HepG2 (cell line): Measurements from ENCODE around the gene SNAP29. TPM values are rescaled to one million over a fixed set of nuclear protein-coding genes. Genes with fewer than 3 reads are reported as not detected.

Source experiments
- ERF ChIP-seq: IDR thresholded peaks from 2 replicates; pipeline ENCODE4 v1.6.1; 2018; ENCODE audit warnings: missing biosample characterization, missing genetic modification reagents
- FIP1L1 ChIP-seq: fragments of 200-400 bp; formaldehyde crosslinking; IDR thresholded peaks from 2 replicates; pipeline ENCODE4 v1.6.1; 2018; ENCODE audit warnings: low read depth, mild to moderate bottlenecking, low read length, moderate library complexity, borderline replicate concordance; ENCODE audit not compliant: insufficient read depth
- FOXK1 ChIP-seq: sonication (generic); formaldehyde crosslinking; IDR thresholded peaks from 2 replicates; pipeline ENCODE4 v1.4.0; 2020; ENCODE audit warnings: low read depth, missing genetic modification reagents, borderline replicate concordance
- GLI4 ChIP-seq: sonication (generic); formaldehyde crosslinking; IDR thresholded peaks from 2 replicates; pipeline ENCODE4 v1.5.1; 2020; ENCODE audit warnings: missing genetic modification reagents, mild to moderate bottlenecking, moderate library complexity, borderline replicate concordance
- HDAC6 ChIP-seq: fragments of 200-600 bp; sonication (generic); IDR thresholded peaks from 2 replicates; pipeline ENCODE4 v1.7.0; 2017; ENCODE audit warnings: mild to moderate bottlenecking, antibody characterized with exemption, low read length, low read depth
- KMT2B ChIP-seq: IDR thresholded peaks from 2 replicates; pipeline ENCODE4 v1.6.1; 2016; ENCODE audit warnings: missing genetic modification reagents, missing compliant biosample characterization
- PAX8 ChIP-seq: sonication (generic); formaldehyde crosslinking; IDR thresholded peaks from 2 replicates; pipeline ENCODE4 v1.8.0; 2022; ENCODE audit warnings: mild to moderate bottlenecking, missing genetic modification reagents, borderline replicate concordance
- RAD21 ChIP-seq: fragments of 450-650 bp; formaldehyde crosslinking; IDR thresholded peaks from 2 replicates; pipeline ENCODE4 v1.5.0; 2020; ENCODE audit warnings: mild to moderate bottlenecking
- RAD51 ChIP-seq: fragments of 450-650 bp; IDR thresholded peaks from 2 replicates; pipeline ENCODE4 v1.6.1; 2016; ENCODE audit warnings: borderline replicate concordance
- SKI ChIP-seq: fragments of 450-650 bp; IDR thresholded peaks from one replicate; pipeline ENCODE4 v1.6.1; 2018; ENCODE audit warnings: mild to moderate bottlenecking; ENCODE audit not compliant: partially characterized antibody
- SMYD3 ChIP-seq: sonication (generic); formaldehyde crosslinking; IDR thresholded peaks from 2 replicates; pipeline ENCODE4 v1.8.1; 2023; ENCODE audit warnings: mild to moderate bottlenecking, missing genetic modification reagents
- TEAD3 ChIP-seq: optimal IDR thresholded peaks from 2 replicates; pipeline ENCODE3; 2016; ENCODE audit warnings: borderline replicate concordance
- TP53 ChIP-seq: sonication (generic); formaldehyde crosslinking; conservative IDR thresholded peaks from 2 replicates; pipeline ENCODE4 v1.4.0; 2020; ENCODE audit warnings: missing genetic modification reagents
- XBP1 ChIP-seq: sonication (generic); formaldehyde crosslinking; IDR thresholded peaks from 2 replicates; pipeline ENCODE4 v1.5.0; 2020; ENCODE audit warnings: missing genetic modification reagents
- ZBTB7B ChIP-seq: sonication (generic); formaldehyde crosslinking; IDR thresholded peaks from 2 replicates; pipeline ENCODE4 v1.4.0; 2020; ENCODE audit warnings: missing genetic modification reagents
- ZMYM4 ChIP-seq: sonication (generic); formaldehyde crosslinking; IDR thresholded peaks from 2 replicates; pipeline ENCODE4 v1.8.1; 2023; ENCODE audit warnings: mild to moderate bottlenecking, missing genetic modification reagents
- ZNF205 ChIP-seq: IDR thresholded peaks from 2 replicates; pipeline ENCODE4 v1.6.1; 2018; ENCODE audit warnings: missing biosample characterization, missing genetic modification reagents
- ZNF747 ChIP-seq: sonication (generic); formaldehyde crosslinking; IDR thresholded peaks from 2 replicates; pipeline ENCODE4 v1.8.1; 2023; ENCODE audit warnings: missing genetic modification reagents, mild to moderate bottlenecking, borderline replicate concordance
- ZNF792 ChIP-seq: IDR thresholded peaks from 2 replicates; pipeline ENCODE4 v1.6.1; 2016
- polyA plus RNA-seq, 8 experiments: library from polyadenylated mRNA; depleted of rRNA in 3 of 8; stranded (reverse) in 7 of 8; unstranded in 1 of 8; fragments of >200 nt; fragmentation: Illumina TruSeq in 4 of 8; extraction: Trizol in 4 of 8; gene quantifications; 2 replicates each; pipeline versions ENCODE4 v1.2.1 to v1.2.3, GENCODE V29; 2011 to 2016; ENCODE audit warnings: low read depth in 4 of 8, missing spikeins in 1 of 8, mixed read lengths in 1 of 8; ENCODE audit not compliant: insufficient read depth in 1 of 8
- total RNA-seq, 5 experiments: library from RNA; depleted of rRNA; stranded (reverse); fragments of >200 nt; fragmentation: Illumina TruSeq; extraction: Trizol; gene quantifications; 2 replicates each; pipeline ENCODE4 v1.2.3, GENCODE V29; 2016; ENCODE audit warnings: low read depth in 1 of 5
- TF ChIP-seq, protein P1 (sequence below): sonication (generic); formaldehyde crosslinking; IDR thresholded peaks from 2 replicates; pipeline ENCODE4 v1.5.0; 2020; ENCODE audit warnings: missing genetic modification reagents
- TF ChIP-seq, protein P2 (sequence below): sonication (generic); formaldehyde crosslinking; IDR thresholded peaks from 2 replicates; pipeline ENCODE4 v1.4.0; 2020; ENCODE audit warnings: missing genetic modification reagents, mild to moderate bottlenecking, borderline replicate concordance
- TF ChIP-seq, protein P3 (sequence below): fragments of 450-650 bp; IDR thresholded peaks from 2 replicates; pipeline ENCODE4 v1.6.1; 2016
- TF ChIP-seq, protein P4 (sequence below): sonication (generic); formaldehyde crosslinking; IDR thresholded peaks from 2 replicates; pipeline ENCODE4 v1.5.0; 2020; ENCODE audit warnings: mild to moderate bottlenecking, low read depth, missing genetic modification reagents, borderline replicate concordance
- TF ChIP-seq, protein P5 (sequence below): sonication (generic); formaldehyde crosslinking; IDR thresholded peaks from 2 replicates; pipeline ENCODE4 v1.4.0; 2020; ENCODE audit warnings: missing genetic modification reagents, borderline replicate concordance

SNAP29 gene
- total and polyA plus RNA-seq, 2 of the 13 experiments (the other 11 are each of a cell fraction or from before 2014, with no cell fraction given) = 12.3 to 30.7 TPM

DNA sequence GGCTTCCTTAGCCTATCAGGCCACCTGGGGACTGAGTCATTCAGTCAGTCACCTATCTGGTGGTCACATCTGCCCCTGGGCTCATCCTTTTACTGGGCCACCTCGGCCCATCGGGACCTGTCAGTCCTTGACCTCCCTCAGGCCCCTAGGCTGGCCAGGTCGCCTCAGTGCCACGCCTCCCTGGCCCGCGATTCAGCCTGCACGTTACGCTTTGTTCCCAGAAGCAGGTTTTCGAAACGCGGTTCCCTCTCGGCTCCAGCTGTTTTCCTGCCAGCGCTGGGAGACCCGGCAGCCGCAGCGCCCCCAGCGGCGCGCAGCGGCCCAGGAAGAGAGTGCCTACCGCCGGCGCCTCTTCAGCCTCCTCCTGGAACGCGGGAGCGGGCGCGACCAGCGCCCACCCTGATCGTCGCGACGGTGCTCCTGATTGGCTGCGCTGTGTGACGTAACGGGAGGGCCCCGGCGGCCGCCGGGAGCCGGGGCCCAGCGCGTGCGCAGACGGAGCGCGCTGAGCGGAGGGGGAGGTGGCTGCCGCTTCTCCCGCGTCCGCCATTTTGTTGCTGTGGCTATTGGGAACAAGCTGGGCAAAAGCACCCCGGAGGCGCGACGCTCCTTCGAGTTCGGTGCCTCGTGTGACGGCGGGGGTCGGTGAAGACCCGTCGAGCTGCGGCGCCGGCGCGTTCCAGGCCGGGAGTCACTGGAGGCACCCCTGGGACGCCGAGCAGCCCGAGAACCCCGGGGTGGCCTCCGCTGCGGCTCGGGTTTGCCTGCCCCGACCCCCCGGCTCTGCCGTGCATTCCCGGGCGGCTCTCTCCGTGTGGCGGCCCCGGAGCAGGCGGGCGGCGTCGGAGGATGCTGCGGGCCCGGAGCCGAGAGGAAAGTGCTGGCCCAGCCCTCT, 58.4 kb downstream of the SNAP29 start, which contains the start of gene CRKL (continued):
- TF ChIP-seq, protein P1, sequence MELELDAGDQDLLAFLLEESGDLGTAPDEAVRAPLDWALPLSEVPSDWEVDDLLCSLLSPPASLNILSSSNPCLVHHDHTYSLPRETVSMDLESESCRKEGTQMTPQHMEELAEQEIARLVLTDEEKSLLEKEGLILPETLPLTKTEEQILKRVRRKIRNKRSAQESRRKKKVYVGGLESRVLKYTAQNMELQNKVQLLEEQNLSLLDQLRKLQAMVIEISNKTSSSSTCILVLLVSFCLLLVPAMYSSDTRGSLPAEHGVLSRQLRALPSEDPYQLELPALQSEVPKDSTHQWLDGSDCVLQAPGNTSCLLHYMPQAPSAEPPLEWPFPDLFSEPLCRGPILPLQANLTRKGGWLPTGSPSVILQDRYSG (CRISPR knock-in tag) = no peak
- TF ChIP-seq, protein P2, sequence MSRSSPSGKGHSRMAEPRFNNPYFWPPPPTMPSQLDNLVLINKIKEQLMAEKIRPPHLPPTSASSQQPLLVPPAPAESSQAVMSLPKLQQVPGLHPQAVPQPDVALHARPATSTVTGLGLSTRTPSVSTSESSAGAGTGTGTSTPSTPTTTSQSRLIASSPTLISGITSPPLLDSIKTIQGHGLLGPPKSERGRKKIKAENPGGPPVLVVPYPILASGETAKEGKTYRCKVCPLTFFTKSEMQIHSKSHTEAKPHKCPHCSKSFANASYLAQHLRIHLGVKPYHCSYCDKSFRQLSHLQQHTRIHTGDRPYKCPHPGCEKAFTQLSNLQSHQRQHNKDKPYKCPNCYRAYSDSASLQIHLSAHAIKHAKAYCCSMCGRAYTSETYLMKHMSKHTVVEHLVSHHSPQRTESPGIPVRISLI (CRISPR knock-in tag) = peak; percentile 64
- TF ChIP-seq FOXK1 (CRISPR knock-in tag) (peak; percentile 80; the same call in 1 of the 2 replicates), KMT2B (CRISPR knock-in tag) (peak; percentile 80), RAD51 (no peak), SMYD3 (CRISPR knock-in tag) (no peak), ZNF792 (CRISPR knock-in tag) (peak; percentile 68), ERF (peak; percentile 87), XBP1 (CRISPR knock-in tag) (peak; percentile 46; the same call in 1 of the 2 replicates), ZNF747 (CRISPR knock-in tag) (peak; percentile 88), TP53 (no peak; the same call in 1 of the 2 replicates), RAD21 (peak; percentile 87), HDAC6 (no peak), ZNF205 (peak; percentile 60; the same call in 1 of the 2 replicates), ZMYM4 (CRISPR knock-in tag) (peak; percentile 89; the same call in 1 of the 2 replicates), GLI4 (no peak), SKI (peak; percentile 69), TEAD3 (peak; percentile 88), ZBTB7B (CRISPR knock-in tag) (peak; percentile 86), FIP1L1 (0 out of 2 replicates have a peak, but pooled peaks have one; percentile 74), PAX8 (no peak)
- TF ChIP-seq, protein P3, sequence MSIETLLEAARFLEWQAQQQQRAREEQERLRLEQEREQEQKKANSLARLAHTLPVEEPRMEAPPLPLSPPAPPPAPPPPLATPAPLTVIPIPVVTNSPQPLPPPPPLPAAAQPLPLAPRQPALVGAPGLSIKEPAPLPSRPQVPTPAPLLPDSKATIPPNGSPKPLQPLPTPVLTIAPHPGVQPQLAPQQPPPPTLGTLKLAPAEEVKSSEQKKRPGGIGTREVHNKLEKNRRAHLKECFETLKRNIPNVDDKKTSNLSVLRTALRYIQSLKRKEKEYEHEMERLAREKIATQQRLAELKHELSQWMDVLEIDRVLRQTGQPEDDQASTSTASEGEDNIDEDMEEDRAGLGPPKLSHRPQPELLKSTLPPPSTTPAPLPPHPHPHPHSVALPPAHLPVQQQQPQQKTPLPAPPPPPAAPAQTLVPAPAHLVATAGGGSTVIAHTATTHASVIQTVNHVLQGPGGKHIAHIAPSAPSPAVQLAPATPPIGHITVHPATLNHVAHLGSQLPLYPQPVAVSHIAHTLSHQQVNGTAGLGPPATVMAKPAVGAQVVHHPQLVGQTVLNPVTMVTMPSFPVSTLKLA = peak; percentile 73
- TF ChIP-seq, protein P4, sequence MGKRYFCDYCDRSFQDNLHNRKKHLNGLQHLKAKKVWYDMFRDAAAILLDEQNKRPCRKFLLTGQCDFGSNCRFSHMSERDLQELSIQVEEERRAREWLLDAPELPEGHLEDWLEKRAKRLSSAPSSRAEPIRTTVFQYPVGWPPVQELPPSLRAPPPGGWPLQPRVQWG (CRISPR knock-in tag) = no peak
- TF ChIP-seq, protein P5, sequence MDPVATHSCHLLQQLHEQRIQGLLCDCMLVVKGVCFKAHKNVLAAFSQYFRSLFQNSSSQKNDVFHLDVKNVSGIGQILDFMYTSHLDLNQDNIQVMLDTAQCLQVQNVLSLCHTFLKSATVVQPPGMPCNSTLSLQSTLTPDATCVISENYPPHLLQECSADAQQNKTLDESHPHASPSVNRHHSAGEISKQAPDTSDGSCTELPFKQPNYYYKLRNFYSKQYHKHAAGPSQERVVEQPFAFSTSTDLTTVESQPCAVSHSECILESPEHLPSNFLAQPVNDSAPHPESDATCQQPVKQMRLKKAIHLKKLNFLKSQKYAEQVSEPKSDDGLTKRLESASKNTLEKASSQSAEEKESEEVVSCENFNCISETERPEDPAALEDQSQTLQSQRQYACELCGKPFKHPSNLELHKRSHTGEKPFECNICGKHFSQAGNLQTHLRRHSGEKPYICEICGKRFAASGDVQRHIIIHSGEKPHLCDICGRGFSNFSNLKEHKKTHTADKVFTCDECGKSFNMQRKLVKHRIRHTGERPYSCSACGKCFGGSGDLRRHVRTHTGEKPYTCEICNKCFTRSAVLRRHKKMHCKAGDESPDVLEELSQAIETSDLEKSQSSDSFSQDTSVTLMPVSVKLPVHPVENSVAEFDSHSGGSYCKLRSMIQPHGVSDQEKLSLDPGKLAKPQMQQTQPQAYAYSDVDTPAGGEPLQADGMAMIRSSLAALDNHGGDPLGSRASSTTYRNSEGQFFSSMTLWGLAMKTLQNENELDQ (CRISPR knock-in tag) = no peak
